NCI-H2227 treated with DMSO at 0.1 percent for 48 hours (cell line): Measurements from ENCODE around the gene SLC25A17.
"Not testable (repeated sequence)": the region's sequence is repeated elsewhere in the genome, so short reads cannot be mapped to it uniquely, and the experiment has no call there.

ENCODE experiments used
- DNase-seq: peaks from one replicate; lab custom pipeline; 2025; lab: John Stamatoyannopoulos, UW

SLC25A17 gene

GRCh38 chr22:40720156-40720537 lies 99.0 kb downstream of the SLC25A17 start:
- not testable (repeated sequence) for DNase-seq
